WTC11 (cell line): ENCODE measurements around the gene KRT9. TPM values are rescaled to one million over a fixed set of nuclear protein-coding genes. Genes with fewer than 3 reads are reported as not detected.

Experiments
- ATAC-seq: fragments of 200-7000 bp; cut with Tn5 transposase; 2 replicates; pipeline ENCODE4 v1.10.0; 2021; ENCODE audit warnings: mild to moderate bottlenecking, moderate library complexity
- CTCF ChIA-PET: fragments of 300-600 bp; sonication (Branson Sonifier 250); formaldehyde crosslinking; loops from one replicate; lab custom pipeline; 2021; ENCODE audit warnings: antibody characterized with exemption; lab: Charles Lee
- POLR2A ChIA-PET: fragments of 350-600 bp; sonication (Branson Sonifier 250); formaldehyde crosslinking; loops from one replicate; lab custom pipeline; 2021; ENCODE audit warnings: antibody characterized with exemption; lab: Charles Lee
- DNase-seq: peaks from one replicate; pipeline ENCODE4 v3.0.0; 2021; ENCODE audit warnings: low spot score
- H3K27ac Mint-ChIP-seq: 2 replicates; pipeline ENCODE4 v1.8.0; 2021; ENCODE audit warnings: mixed read lengths
- H3K27me3 Mint-ChIP-seq: 2 replicates; pipeline ENCODE4 v1.8.0; 2021; ENCODE audit warnings: low read depth, mild to moderate bottlenecking, moderate library complexity, mixed read lengths
- H3K36me3 Mint-ChIP-seq: 2 replicates; pipeline ENCODE4 v1.8.0; 2021; ENCODE audit warnings: mixed read lengths
- H3K4me1 Mint-ChIP-seq: 2 replicates; pipeline ENCODE4 v1.8.0; 2022; ENCODE audit warnings: mixed read lengths
- H3K4me3 Mint-ChIP-seq: 2 replicates; pipeline ENCODE4 v1.8.0; 2021; ENCODE audit warnings: mild to moderate bottlenecking, moderate library complexity, mixed read lengths
- H3K9me3 Mint-ChIP-seq: 2 replicates; pipeline ENCODE4 v1.8.0; 2021; ENCODE audit warnings: mixed read lengths
- ATF2 ChIP-seq: sonication (generic); formaldehyde crosslinking; IDR thresholded peaks from 2 replicates; pipeline ENCODE4 v1.8.1; 2022; ENCODE audit warnings: low read depth, missing genetic modification reagents, borderline replicate concordance
- CREB1 ChIP-seq: sonication (generic); formaldehyde crosslinking; IDR thresholded peaks from 2 replicates; pipeline ENCODE4 v1.8.0; 2023; ENCODE audit warnings: mild to moderate bottlenecking, missing genetic modification reagents
- EMX1 ChIP-seq: fragments of 250-450 bp; sonication (Bioruptor Pico); IDR thresholded peaks from 2 replicates; pipeline ENCODE4 v1.8.0; 2021; ENCODE audit warnings: mild to moderate bottlenecking
- ESRRA ChIP-seq: sonication (generic); formaldehyde crosslinking; IDR thresholded peaks from 2 replicates; pipeline ENCODE4 v1.8.1; 2022; ENCODE audit warnings: mild to moderate bottlenecking, missing genetic modification reagents, borderline replicate concordance
- JUN ChIP-seq: sonication (generic); formaldehyde crosslinking; IDR thresholded peaks from 2 replicates; pipeline ENCODE4 v1.8.0; 2023; ENCODE audit warnings: mild to moderate bottlenecking, missing genetic modification reagents
- MAX ChIP-seq: sonication (generic); formaldehyde crosslinking; IDR thresholded peaks from 2 replicates; pipeline ENCODE4 v1.8.0; 2022; ENCODE audit warnings: mild to moderate bottlenecking, missing genetic modification reagents
- MLX ChIP-seq: sonication (generic); formaldehyde crosslinking; IDR thresholded peaks from 2 replicates; pipeline ENCODE4 v1.8.1; 2023; ENCODE audit warnings: mild to moderate bottlenecking, missing genetic modification reagents, moderate library complexity
- MXD4 ChIP-seq: fragments of 250-450 bp; sonication (Bioruptor Pico); IDR thresholded peaks from 2 replicates; pipeline ENCODE4 v1.8.0; 2021; ENCODE audit warnings: mild to moderate bottlenecking, moderate library complexity, borderline replicate concordance
- NFATC4 ChIP-seq: fragments of 250-450 bp; sonication (Bioruptor Pico); IDR thresholded peaks from 2 replicates; pipeline ENCODE4 v1.9.0; 2021; ENCODE audit warnings: mild to moderate bottlenecking
- NFYB ChIP-seq: sonication (generic); formaldehyde crosslinking; conservative IDR thresholded peaks from 2 replicates; pipeline ENCODE4 v1.8.0; 2022; ENCODE audit warnings: low read depth, missing genetic modification reagents
- NR2C2 ChIP-seq: sonication (generic); formaldehyde crosslinking; IDR thresholded peaks from 2 replicates; pipeline ENCODE4 v1.8.0; 2022; ENCODE audit warnings: mild to moderate bottlenecking, missing genetic modification reagents
- PREB ChIP-seq: sonication (generic); formaldehyde crosslinking; IDR thresholded peaks from 2 replicates; pipeline ENCODE4 v1.8.1; 2022; ENCODE audit warnings: mild to moderate bottlenecking, missing genetic modification reagents, moderate library complexity, borderline replicate concordance
- PRRX2 ChIP-seq: fragments of 250-450 bp; sonication (Bioruptor Pico); IDR thresholded peaks from 2 replicates; pipeline ENCODE4 v1.8.0; 2021; ENCODE audit warnings: mild to moderate bottlenecking
- SOX15 ChIP-seq: fragments of 250-450 bp; sonication (Bioruptor Pico); IDR thresholded peaks from 2 replicates; pipeline ENCODE4 v1.9.0; 2021; ENCODE audit warnings: mild to moderate bottlenecking
- TEAD1 ChIP-seq: sonication (generic); formaldehyde crosslinking; IDR thresholded peaks from 2 replicates; pipeline ENCODE4 v1.8.0; 2022; ENCODE audit warnings: mild to moderate bottlenecking, missing genetic modification reagents
- TP53 ChIP-seq: sonication (generic); formaldehyde crosslinking; IDR thresholded peaks from 2 replicates; pipeline ENCODE4 v1.8.1; 2023; ENCODE audit warnings: mild to moderate bottlenecking, missing genetic modification reagents
- ZNF121 ChIP-seq: sonication (generic); formaldehyde crosslinking; IDR thresholded peaks from 2 replicates; pipeline ENCODE4 v1.8.0; 2023; ENCODE audit warnings: missing genetic modification reagents
- ZNF219 ChIP-seq: sonication (generic); formaldehyde crosslinking; IDR thresholded peaks from 2 replicates; pipeline ENCODE4 v1.8.0; 2023; ENCODE audit warnings: missing genetic modification reagents, mild to moderate bottlenecking, borderline replicate concordance
- ZNF232 ChIP-seq: sonication (generic); formaldehyde crosslinking; IDR thresholded peaks from 2 replicates; pipeline ENCODE4 v1.8.0; 2022; ENCODE audit warnings: mild to moderate bottlenecking, missing genetic modification reagents
- ZNF263 ChIP-seq: sonication (generic); formaldehyde crosslinking; IDR thresholded peaks from 2 replicates; pipeline ENCODE4 v1.8.1; 2022; ENCODE audit warnings: low read depth, mild to moderate bottlenecking, moderate library complexity, missing genetic modification reagents
- ZNF317 ChIP-seq: sonication (generic); formaldehyde crosslinking; IDR thresholded peaks from 2 replicates; pipeline ENCODE4 v1.8.1; 2023; ENCODE audit warnings: low read depth, mild to moderate bottlenecking, moderate library complexity, missing genetic modification reagents, borderline replicate concordance
- ZNF416 ChIP-seq: fragments of 250-450 bp; sonication (Bioruptor Pico); IDR thresholded peaks from 2 replicates; pipeline ENCODE4 v1.9.0; 2021; ENCODE audit warnings: mild to moderate bottlenecking, inconsistent platforms
- ZNF671 ChIP-seq: fragments of 250-450 bp; sonication (Bioruptor Pico); IDR thresholded peaks from 2 replicates; pipeline ENCODE4 v1.8.0; 2021; ENCODE audit warnings: mild to moderate bottlenecking
- ZSCAN18 ChIP-seq: fragments of 250-450 bp; sonication (Bioruptor Pico); IDR thresholded peaks from 2 replicates; pipeline ENCODE4 v2.1.2; 2022; ENCODE audit warnings: mild to moderate bottlenecking, moderate library complexity
- total RNA-seq: library from RNA; stranded (reverse); gene quantifications from 3 replicates; pipeline ENCODE4 v1.2.3, GENCODE V29; 2021

KRT9 gene
- total RNA-seq, 1 experiment from 2014 or later = not detected

- no peak for TF ChIP-seq PREB (CRISPR knock-in tag)
- no peak for TF ChIP-seq PRRX2 (CRISPR knock-in tag)
- TF ChIP-seq CREB1 (CRISPR knock-in tag) = no peak
Measured at GRCh38 chr17:41537614-41537954, 34.3 kb downstream of the KRT9 start (continued).

- CTCF ChIA-PET = interaction anchor here (0.6 to 7.4 kb wide), 7 partner anchors 12 to 129 kb away, joined by 3 to 122 read pairs (median 5); no protein-coding TSS in a partner anchor
- peaks cover 53% of the 10 kb centered on the region for H3K4me1 Mint-ChIP-seq
- no peak overlapping the region for H3K27ac Mint-ChIP-seq
- TF ChIP-seq ZNF671 (CRISPR knock-in tag) = no peak
- no peak for TF ChIP-seq ZNF263 (CRISPR knock-in tag)
- no peak for TF ChIP-seq MAX (CRISPR knock-in tag)
- no peak for TF ChIP-seq ZNF317 (CRISPR knock-in tag)
- TF ChIP-seq ZNF416 (CRISPR knock-in tag) = no peak
- no peak for TF ChIP-seq NFATC4 (CRISPR knock-in tag)
- TF ChIP-seq MXD4 (CRISPR knock-in tag) = no peak
- TF ChIP-seq TP53 (CRISPR knock-in tag) = no peak
- no peak for TF ChIP-seq ZNF121 (CRISPR knock-in tag)
- no peak for TF ChIP-seq ZSCAN18 (CRISPR knock-in tag)
- TF ChIP-seq NR2C2 (CRISPR knock-in tag) = no peak
- no peak for TF ChIP-seq EMX1 (CRISPR knock-in tag)
- no peak for TF ChIP-seq ZNF219
- no peak for TF ChIP-seq JUN (CRISPR knock-in tag)
- no peak for TF ChIP-seq ATF2 (CRISPR knock-in tag)
- TF ChIP-seq, all 79 proteins: peak for 0
- no peak overlapping the region for H3K4me3 Mint-ChIP-seq
- DNase-seq (no peak), ATAC-seq (no peak)
- H3K27me3 Mint-ChIP-seq = no peaks in the 10 kb centered on the region
- H3K9me3 Mint-ChIP-seq = no peaks in the 10 kb centered on the region
- POLR2A ChIA-PET = interaction anchor here (0.6 kb wide), 1 partner anchor 890 kb away, joined by 3 read pairs; no protein-coding TSS in a partner anchor
- no peaks in the 10 kb centered on the region for H3K36me3 Mint-ChIP-seq
Measured at GRCh38 chr17:41536741-41537613, 34.9 kb downstream of the KRT9 start.

GRCh38 chr17:41535764-41536481 lies 35.9 kb downstream of the KRT9 start:
- DNase-seq = no peak
- H3K4me1 Mint-ChIP-seq = peaks cover 48% of the 10 kb centered on the region
- no peak overlapping the region for H3K4me3 Mint-ChIP-seq
- no peak overlapping the region for H3K27ac Mint-ChIP-seq
- no peaks in the 10 kb centered on the region for H3K9me3 Mint-ChIP-seq
- CTCF ChIA-PET = interaction anchor here (0.8 to 7.4 kb wide), 8 partner anchors 9 to 130 kb away, joined by 3 to 122 read pairs (median 7); no protein-coding TSS in a partner anchor
- H3K27me3 Mint-ChIP-seq = peaks cover 1% of the 10 kb centered on the region; the same call in 1 of the 2 replicates
- no peaks in the 10 kb centered on the region for H3K36me3 Mint-ChIP-seq
- peak; percentile 7; the same call in 1 of the 2 replicates for ATAC-seq
- POLR2A ChIA-PET = no interaction called here
- TF ChIP-seq SOX15 (CRISPR knock-in tag) (no peak), ESRRA (no peak), PRRX2 (CRISPR knock-in tag) (no peak), TEAD1 (CRISPR knock-in tag) (no peak), ATF2 (CRISPR knock-in tag) (no peak), ZNF232 (CRISPR knock-in tag) (no peak), PREB (CRISPR knock-in tag) (no peak), MLX (CRISPR knock-in tag) (no peak), NFYB (no peak)
